HEK293T (cell line): ENCODE measurements around the gene FNDC5.

Experiments
- CTCF ChIA-PET: fragments of 350-600 bp; formaldehyde crosslinking; extraction: SDS; loops from one replicate; lab custom pipeline; 2021; ENCODE audit warnings: antibody characterized with exemption, inconsistent platforms; lab: Yijun Ruan, JAX
- POLR2A ChIA-PET: fragments of 350-600 bp; formaldehyde crosslinking; extraction: SDS; loops from one replicate; lab custom pipeline; 2020; ENCODE audit warnings: antibody characterized with exemption, inconsistent platforms; lab: Yijun Ruan, JAX
- DNase-seq: peaks from one replicate; pipeline ENCODE4 v3.0.0; 2012; ENCODE audit warnings: mixed read lengths; ENCODE audit errors: extremely low spot score
- ARNT ChIP-seq: fragments of 450-650 bp; IDR thresholded peaks from 2 replicates; pipeline ENCODE4 v1.6.1; 2017; ENCODE audit warnings: mild to moderate bottlenecking
- BHLHE40 ChIP-seq: fragments of 450-650 bp; IDR thresholded peaks from 2 replicates; pipeline ENCODE4 v1.6.1; 2016; ENCODE audit warnings: mild to moderate bottlenecking, moderate library complexity, borderline replicate concordance
- CTBP1 ChIP-seq: fragments of 450-650 bp; IDR thresholded peaks from 2 replicates; pipeline ENCODE4 v1.6.1; 2016; ENCODE audit warnings: borderline replicate concordance
- ELF4 ChIP-seq: fragments of 450-650 bp; IDR thresholded peaks from 2 replicates; pipeline ENCODE4 v1.6.1; 2017; ENCODE audit warnings: antibody characterized with exemption
- FOXA1 ChIP-seq: fragments of 450-650 bp; IDR thresholded peaks from 2 replicates; pipeline ENCODE4 v1.6.1; 2016; ENCODE audit warnings: mild to moderate bottlenecking
- FOXK2 ChIP-seq: fragments of 450-650 bp; IDR thresholded peaks from 2 replicates; pipeline ENCODE4 v1.6.1; 2016; ENCODE audit warnings: mild to moderate bottlenecking
- FOXM1 ChIP-seq: fragments of 450-650 bp; IDR thresholded peaks from 2 replicates; pipeline ENCODE4 v1.6.1; 2017; ENCODE audit warnings: mild to moderate bottlenecking, borderline replicate concordance
- HDGF ChIP-seq: fragments of 450-650 bp; IDR thresholded peaks from 2 replicates; pipeline ENCODE4 v1.6.1; 2017; ENCODE audit warnings: antibody characterized with exemption, borderline replicate concordance
- L3MBTL2 ChIP-seq: fragments of 450-650 bp; conservative IDR thresholded peaks from 2 replicates; pipeline ENCODE4 v1.6.1; 2016; ENCODE audit warnings: mild to moderate bottlenecking
- LEF1 ChIP-seq: fragments of 450-650 bp; IDR thresholded peaks from 2 replicates; pipeline ENCODE4 v1.6.1; 2017; ENCODE audit warnings: mild to moderate bottlenecking, borderline replicate concordance
- NFRKB ChIP-seq: fragments of 450-650 bp; IDR thresholded peaks from 2 replicates; pipeline ENCODE4 v1.6.1; 2016; ENCODE audit warnings: mild to moderate bottlenecking, moderate library complexity
- PKNOX1 ChIP-seq: fragments of 450-650 bp; IDR thresholded peaks from 2 replicates; pipeline ENCODE4 v1.6.1; 2016
- SP1 ChIP-seq: fragments of 450-650 bp; IDR thresholded peaks from 2 replicates; pipeline ENCODE4 v1.6.1; 2017
- SUZ12 ChIP-seq: fragments of 450-650 bp; IDR thresholded peaks from 2 replicates; pipeline ENCODE4 v1.6.1; 2016; ENCODE audit warnings: mild to moderate bottlenecking
- TARDBP ChIP-seq: fragments of 450-650 bp; IDR thresholded peaks from 2 replicates; pipeline ENCODE4 v1.6.1; 2016
- ZNF384 ChIP-seq: fragments of 450-650 bp; IDR thresholded peaks from 2 replicates; pipeline ENCODE4 v1.6.1; 2016

FNDC5 gene

GRCh38 chr1:32870615-32871363, at the start of gene FNDC5:
FNDC5 (minus strand) TSS chr1:32870912.
- ChIA-PET CTCF (interaction anchor here (0.9 to 1.6 kb wide), 4 partner anchors 8 to 143 kb away, joined by 3 to 5 read pairs (median 4); no protein-coding TSS in a partner anchor), POLR2A (interaction anchor here (1.0 to 1.1 kb wide), 2 partner anchors 9 to 201 kb away, joined by 3 read pairs; no protein-coding TSS in a partner anchor)
- TF ChIP-seq LEF1 (no peak), ZNF384 (no peak), FOXM1 (no peak), PKNOX1 (no peak), SUZ12 (no peak), TARDBP (no peak), BHLHE40 (no peak), NFRKB (no peak)
- peak; percentile 92 for DNase-seq

- CTCF ChIA-PET = no interaction called here
- no peak for TF ChIP-seq LEF1
- no peak for TF ChIP-seq ZNF384
- no peak for TF ChIP-seq ELF4
- TF ChIP-seq TARDBP = no peak
- TF ChIP-seq ARNT = no peak
- no peak for TF ChIP-seq FOXK2
- no peak for TF ChIP-seq NFRKB
- TF ChIP-seq CTBP1 = no peak
- no peak for TF ChIP-seq PKNOX1
- TF ChIP-seq SUZ12 = no peak
- no peak for TF ChIP-seq L3MBTL2
- POLR2A ChIA-PET = no interaction called here
- DNase-seq = no peak
These were observed 49.4 kb upstream of the FNDC5 start for GRCh38 chr1:32919811-32920733.

- ChIA-PET POLR2A (no interaction called here), CTCF (no interaction called here)
- DNase-seq = no peak
- TF ChIP-seq SUZ12 (no peak), ARNT (no peak), L3MBTL2 (no peak), PKNOX1 (no peak), NFRKB (no peak), FOXA1 (no peak), FOXM1 (no peak), ELF4 (no peak), BHLHE40 (no peak), CTBP1 (no peak), LEF1 (no peak), SP1 (no peak), TARDBP (no peak), ZNF384 (no peak), HDGF (no peak), FOXK2 (no peak)
These were observed 47.5 kb upstream of the FNDC5 start for GRCh38 chr1:32918179-32918578.

- ChIA-PET POLR2A (no interaction called here), CTCF (no interaction called here)
- TF ChIP-seq ZNF384 = no peak
- TF ChIP-seq PKNOX1 = no peak
- TF ChIP-seq FOXA1 = no peak
- TF ChIP-seq L3MBTL2 = no peak
- TF ChIP-seq FOXM1 = no peak
- no peak for TF ChIP-seq ARNT
- TF ChIP-seq CTBP1 = no peak
- TF ChIP-seq LEF1 = no peak
- TF ChIP-seq SUZ12 = no peak
- TF ChIP-seq SP1 = no peak
- TF ChIP-seq HDGF = no peak
- no peak for TF ChIP-seq ELF4
- no peak for TF ChIP-seq TARDBP
- no peak for TF ChIP-seq BHLHE40
- no peak for TF ChIP-seq FOXK2
- TF ChIP-seq NFRKB = no peak
- DNase-seq = no peak
These were observed 46.8 kb upstream of the FNDC5 start for GRCh38 chr1:32917521-32917920.
